ENCODE data around the gene ATXN1. TPM values are rescaled to one million over a fixed set of nuclear protein-coding genes. Genes with fewer than 3 reads are reported as not detected.

The ATXN1 gene
- total and polyA plus RNA-seq, 2 experiments from 2014 or later: 4.8 to 9.1 TPM

DNA sequence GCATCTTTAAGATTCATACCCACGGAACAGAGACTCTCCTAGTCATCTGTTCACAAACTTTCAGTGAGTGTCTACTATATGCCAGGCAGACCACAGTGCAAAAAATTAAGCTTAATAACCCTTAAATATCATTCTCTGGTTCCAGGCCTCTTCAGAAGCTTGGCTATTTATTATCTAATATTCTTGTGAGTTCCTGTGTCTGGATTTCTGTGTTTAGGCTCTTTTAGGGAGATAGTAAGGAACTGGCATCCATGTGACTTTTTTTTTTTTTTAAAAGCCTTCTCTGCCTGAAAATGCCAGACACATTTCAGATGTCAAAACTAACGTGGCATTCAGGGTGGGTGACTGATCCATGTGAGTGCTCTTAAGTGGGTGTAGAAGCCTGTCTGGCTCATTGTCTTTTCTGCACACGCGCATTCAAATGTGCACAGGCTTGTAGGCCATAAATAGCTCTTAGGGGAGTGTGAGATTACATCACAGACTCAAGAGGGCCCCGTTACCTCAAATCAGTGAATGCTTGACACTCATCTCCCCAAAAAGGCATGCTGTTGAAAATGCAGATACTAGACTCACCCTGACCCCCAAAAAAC, 380.9 kb downstream of the ATXN1 start:
- DNase-seq (ENCODE audit: low spot score) (no peak), ATAC-seq (no peak)
- no peaks in the 10 kb centered on the region for H3K79me2 ChIP-seq (replicated peaks; ENCODE audit: insufficient read depth)
- no peak overlapping the region for H2AFZ ChIP-seq
- Mint-ChIP-seq H3K9me3 (no peaks in the 10 kb centered on the region), H3K4me1 (no peaks in the 10 kb centered on the region), H3K36me3 (ENCODE audit: low read depth) (no peaks in the 10 kb centered on the region), H3K27ac (no peak overlapping the region), H3K27me3 (ENCODE audit: insufficient read depth, low read depth, poor library complexity) (peaks cover 2% of the 10 kb centered on the region), H3K4me3 (no peak overlapping the region)
- H3K27ac ChIP-seq (ENCODE audit: low read depth): no peak overlapping the region
- TF ChIP-seq JUNB (IDR thresholded peaks at IDR 0.05; ENCODE audit: unreplicated experiment) (no peak), STAT1 (IDR thresholded peaks at IDR 0.05; ENCODE audit: unreplicated experiment) (no peak), ZNF462 (CRISPR knock-in tag; IDR thresholded peaks at IDR 0.05) (no peak), POLR2AphosphoS5 (IDR thresholded peaks at IDR 0.05; ENCODE audit: low read depth) (no peak), CREB1 (CRISPR knock-in tag; IDR thresholded peaks at IDR 0.05; ENCODE audit: low read depth) (no peak), EZH2phosphoT487 (IDR thresholded peaks at IDR 0.05; ENCODE audit: unreplicated experiment) (no peak), NANOG (IDR thresholded peaks at IDR 0.05; ENCODE audit: borderline replicate concordance) (no peak), EZH2 (IDR thresholded peaks at IDR 0.05; ENCODE audit: low read depth, unreplicated experiment) (no peak), ZNF114 (CRISPR knock-in tag; IDR thresholded peaks at IDR 0.05) (no peak), ZNF331 (CRISPR knock-in tag; IDR thresholded peaks at IDR 0.05; ENCODE audit: low read depth) (no peak)
- TF ChIP-seq, protein P1, sequence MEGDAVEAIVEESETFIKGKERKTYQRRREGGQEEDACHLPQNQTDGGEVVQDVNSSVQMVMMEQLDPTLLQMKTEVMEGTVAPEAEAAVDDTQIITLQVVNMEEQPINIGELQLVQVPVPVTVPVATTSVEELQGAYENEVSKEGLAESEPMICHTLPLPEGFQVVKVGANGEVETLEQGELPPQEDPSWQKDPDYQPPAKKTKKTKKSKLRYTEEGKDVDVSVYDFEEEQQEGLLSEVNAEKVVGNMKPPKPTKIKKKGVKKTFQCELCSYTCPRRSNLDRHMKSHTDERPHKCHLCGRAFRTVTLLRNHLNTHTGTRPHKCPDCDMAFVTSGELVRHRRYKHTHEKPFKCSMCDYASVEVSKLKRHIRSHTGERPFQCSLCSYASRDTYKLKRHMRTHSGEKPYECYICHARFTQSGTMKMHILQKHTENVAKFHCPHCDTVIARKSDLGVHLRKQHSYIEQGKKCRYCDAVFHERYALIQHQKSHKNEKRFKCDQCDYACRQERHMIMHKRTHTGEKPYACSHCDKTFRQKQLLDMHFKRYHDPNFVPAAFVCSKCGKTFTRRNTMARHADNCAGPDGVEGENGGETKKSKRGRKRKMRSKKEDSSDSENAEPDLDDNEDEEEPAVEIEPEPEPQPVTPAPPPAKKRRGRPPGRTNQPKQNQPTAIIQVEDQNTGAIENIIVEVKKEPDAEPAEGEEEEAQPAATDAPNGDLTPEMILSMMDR (conservative IDR thresholded peaks at IDR 0.05; ENCODE audit: low read depth in 2 of 2): no peak
- TF ChIP-seq, protein P2, sequence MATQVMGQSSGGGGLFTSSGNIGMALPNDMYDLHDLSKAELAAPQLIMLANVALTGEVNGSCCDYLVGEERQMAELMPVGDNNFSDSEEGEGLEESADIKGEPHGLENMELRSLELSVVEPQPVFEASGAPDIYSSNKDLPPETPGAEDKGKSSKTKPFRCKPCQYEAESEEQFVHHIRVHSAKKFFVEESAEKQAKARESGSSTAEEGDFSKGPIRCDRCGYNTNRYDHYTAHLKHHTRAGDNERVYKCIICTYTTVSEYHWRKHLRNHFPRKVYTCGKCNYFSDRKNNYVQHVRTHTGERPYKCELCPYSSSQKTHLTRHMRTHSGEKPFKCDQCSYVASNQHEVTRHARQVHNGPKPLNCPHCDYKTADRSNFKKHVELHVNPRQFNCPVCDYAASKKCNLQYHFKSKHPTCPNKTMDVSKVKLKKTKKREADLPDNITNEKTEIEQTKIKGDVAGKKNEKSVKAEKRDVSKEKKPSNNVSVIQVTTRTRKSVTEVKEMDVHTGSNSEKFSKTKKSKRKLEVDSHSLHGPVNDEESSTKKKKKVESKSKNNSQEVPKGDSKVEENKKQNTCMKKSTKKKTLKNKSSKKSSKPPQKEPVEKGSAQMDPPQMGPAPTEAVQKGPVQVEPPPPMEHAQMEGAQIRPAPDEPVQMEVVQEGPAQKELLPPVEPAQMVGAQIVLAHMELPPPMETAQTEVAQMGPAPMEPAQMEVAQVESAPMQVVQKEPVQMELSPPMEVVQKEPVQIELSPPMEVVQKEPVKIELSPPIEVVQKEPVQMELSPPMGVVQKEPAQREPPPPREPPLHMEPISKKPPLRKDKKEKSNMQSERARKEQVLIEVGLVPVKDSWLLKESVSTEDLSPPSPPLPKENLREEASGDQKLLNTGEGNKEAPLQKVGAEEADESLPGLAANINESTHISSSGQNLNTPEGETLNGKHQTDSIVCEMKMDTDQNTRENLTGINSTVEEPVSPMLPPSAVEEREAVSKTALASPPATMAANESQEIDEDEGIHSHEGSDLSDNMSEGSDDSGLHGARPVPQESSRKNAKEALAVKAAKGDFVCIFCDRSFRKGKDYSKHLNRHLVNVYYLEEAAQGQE (IDR thresholded peaks at IDR 0.05; ENCODE audit: unreplicated experiment): no peak
- TF ChIP-seq, protein P3, sequence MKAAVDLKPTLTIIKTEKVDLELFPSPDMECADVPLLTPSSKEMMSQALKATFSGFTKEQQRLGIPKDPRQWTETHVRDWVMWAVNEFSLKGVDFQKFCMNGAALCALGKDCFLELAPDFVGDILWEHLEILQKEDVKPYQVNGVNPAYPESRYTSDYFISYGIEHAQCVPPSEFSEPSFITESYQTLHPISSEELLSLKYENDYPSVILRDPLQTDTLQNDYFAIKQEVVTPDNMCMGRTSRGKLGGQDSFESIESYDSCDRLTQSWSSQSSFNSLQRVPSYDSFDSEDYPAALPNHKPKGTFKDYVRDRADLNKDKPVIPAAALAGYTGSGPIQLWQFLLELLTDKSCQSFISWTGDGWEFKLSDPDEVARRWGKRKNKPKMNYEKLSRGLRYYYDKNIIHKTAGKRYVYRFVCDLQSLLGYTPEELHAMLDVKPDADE (IDR thresholded peaks at IDR 0.05): no peak
- no peaks in the 10 kb centered on the region; the same call in 1 of the 2 replicates for H4K20me1 ChIP-seq (replicated peaks; ENCODE audit: insufficient read depth)
- H3K4me2 ChIP-seq: no peak overlapping the region
- no peaks in the 10 kb centered on the region for H3K9me2 ChIP-seq (ENCODE audit: insufficient read depth)
- no peaks in the 10 kb centered on the region for H3K4me1 ChIP-seq (ENCODE audit: insufficient read depth)
- no peaks in the 10 kb centered on the region for H3K36me3 ChIP-seq (ENCODE audit: insufficient read depth)
- H3K4me3 ChIP-seq: no peak overlapping the region
- H3K27me3 ChIP-seq (ENCODE audit: insufficient read depth): no peaks in the 10 kb centered on the region
- H3F3A ChIP-seq (replicated peaks; ENCODE audit: low read depth): no peaks in the 10 kb centered on the region

Data from GM23338 (cell line).